ENCODE data around the gene NELFCD.
A peak's percentile ranks its signal among the peaks of the same experiment; 100 is the strongest.

Gene NELFCD

GRCh38 chr20:59024111-59024530, 43.1 kb downstream of the NELFCD start:
- DNase-seq (ENCODE audit: insufficient read length), result no peak
- FAIRE-seq, result no peak
- TF ChIP-seq POLR2A (IDR thresholded peaks at IDR 0.05; ENCODE audit: low read depth, low read length) (peak; percentile 34; the same call in 1 of the 2 replicates), POLR2AphosphoS5 (IDR thresholded peaks at IDR 0.05; ENCODE audit: low read depth, low read length) (no peak)

GRCh38 chr20:59025086-59025485, 44.0 kb downstream of the NELFCD start:
- DNase-seq (ENCODE audit: insufficient read length) (no peak), FAIRE-seq (no peak)
- no peak for TF ChIP-seq POLR2A (IDR thresholded peaks at IDR 0.05; ENCODE audit: low read depth, low read length)
- no peak for TF ChIP-seq TAF1 (IDR thresholded peaks at IDR 0.05; ENCODE audit: borderline replicate concordance, low read depth, low read length)
- TF ChIP-seq POLR2AphosphoS5 (IDR thresholded peaks at IDR 0.05; ENCODE audit: low read depth, low read length), result no peak

- TF ChIP-seq POLR2AphosphoS5 (IDR thresholded peaks at IDR 0.05; ENCODE audit: low read depth, low read length) (no peak), POLR2A (IDR thresholded peaks at IDR 0.05; ENCODE audit: low read depth, low read length) (no peak), TAF1 (IDR thresholded peaks at IDR 0.05; ENCODE audit: borderline replicate concordance, low read depth, low read length) (no peak)
- FAIRE-seq (no peak), DNase-seq (ENCODE audit: insufficient read length) (no peak)
Observed at GRCh38 chr20:59025511-59025910, 44.5 kb downstream of the NELFCD start.

GRCh38 chr20:59026904-59027740, 46.1 kb downstream of the NELFCD start:
- no peak for FAIRE-seq
- DNase-seq (ENCODE audit: insufficient read length), result no peak
- no peak for TF ChIP-seq POLR2AphosphoS5 (IDR thresholded peaks at IDR 0.05; ENCODE audit: low read depth, low read length)
- no peak for TF ChIP-seq TAF1 (IDR thresholded peaks at IDR 0.05; ENCODE audit: borderline replicate concordance, low read depth, low read length)
- no peak for TF ChIP-seq POLR2A (IDR thresholded peaks at IDR 0.05; ENCODE audit: low read depth, low read length)

- TF ChIP-seq POLR2AphosphoS5 (IDR thresholded peaks at IDR 0.05; ENCODE audit: low read depth, low read length) (no peak), TAF1 (IDR thresholded peaks at IDR 0.05; ENCODE audit: borderline replicate concordance, low read depth, low read length) (no peak), POLR2A (IDR thresholded peaks at IDR 0.05; ENCODE audit: low read depth, low read length) (no peak)
- FAIRE-seq (no peak), DNase-seq (ENCODE audit: insufficient read length) (no peak)
Observed at GRCh38 chr20:59027741-59028320, 46.8 kb downstream of the NELFCD start.

- no peak for DNase-seq (ENCODE audit: insufficient read length)
- TF ChIP-seq TAF1 (IDR thresholded peaks at IDR 0.05; ENCODE audit: borderline replicate concordance, low read depth, low read length), result no peak
- no peak for FAIRE-seq
Observed at GRCh38 chr20:59028812-59029211, 47.8 kb downstream of the NELFCD start.

- DNase-seq (ENCODE audit: insufficient read length), result no peak
- TF ChIP-seq POLR2A (IDR thresholded peaks at IDR 0.05; ENCODE audit: low read depth, low read length) (no peak), POLR2AphosphoS5 (IDR thresholded peaks at IDR 0.05; ENCODE audit: low read depth, low read length) (no peak), TAF1 (IDR thresholded peaks at IDR 0.05; ENCODE audit: borderline replicate concordance, low read depth, low read length) (no peak)
- FAIRE-seq, result no peak
Observed at GRCh38 chr20:59030911-59031563, 50.0 kb downstream of the NELFCD start.

- DNase-seq (ENCODE audit: insufficient read length) (no peak), FAIRE-seq (no peak)
- TF ChIP-seq TAF1 (IDR thresholded peaks at IDR 0.05; ENCODE audit: borderline replicate concordance, low read depth, low read length), result no peak
- TF ChIP-seq POLR2A (IDR thresholded peaks at IDR 0.05; ENCODE audit: low read depth, low read length), result no peak
- TF ChIP-seq POLR2AphosphoS5 (IDR thresholded peaks at IDR 0.05; ENCODE audit: low read depth, low read length), result no peak
Observed at GRCh38 chr20:59031564-59032022, 50.5 kb downstream of the NELFCD start.

- no peak for TF ChIP-seq TAF1 (IDR thresholded peaks at IDR 0.05; ENCODE audit: borderline replicate concordance, low read depth, low read length)
- TF ChIP-seq POLR2A (IDR thresholded peaks at IDR 0.05; ENCODE audit: low read depth, low read length), result peak; percentile 94; the same call in 1 of the 2 replicates
- peak; percentile 93 for TF ChIP-seq POLR2AphosphoS5 (IDR thresholded peaks at IDR 0.05; ENCODE audit: low read depth, low read length)
- DNase-seq (ENCODE audit: insufficient read length) (peak; percentile 87), FAIRE-seq (peak; percentile 92)
Observed at GRCh38 chr20:59032023-59032712, 51.1 kb downstream of the NELFCD start, which contains the start of gene ATP5F1E. ATP5F1E (minus strand) TSS chr20:59032335; CDS start chr20:59032251, 84 bp downstream.

- TF ChIP-seq POLR2AphosphoS5 (IDR thresholded peaks at IDR 0.05; ENCODE audit: low read depth, low read length), result no peak
- TF ChIP-seq TAF1 (IDR thresholded peaks at IDR 0.05; ENCODE audit: borderline replicate concordance, low read depth, low read length), result no peak
- TF ChIP-seq POLR2A (IDR thresholded peaks at IDR 0.05; ENCODE audit: low read depth, low read length), result no peak
- FAIRE-seq, result no peak
- no peak for DNase-seq (ENCODE audit: insufficient read length)
Observed at GRCh38 chr20:59032713-59033059, 51.6 kb downstream of the NELFCD start.

- DNase-seq (ENCODE audit: insufficient read length), result no peak
- TF ChIP-seq TAF1 (IDR thresholded peaks at IDR 0.05; ENCODE audit: borderline replicate concordance, low read depth, low read length) (no peak), POLR2AphosphoS5 (IDR thresholded peaks at IDR 0.05; ENCODE audit: low read depth, low read length) (no peak), POLR2A (IDR thresholded peaks at IDR 0.05; ENCODE audit: low read depth, low read length) (no peak)
- FAIRE-seq, result no peak
Observed at GRCh38 chr20:59033093-59033492, 52.0 kb downstream of the NELFCD start.
